HAP-1 (cell line): Measurements from ENCODE around the gene KLHDC7A.

Experiments
- DNase-seq, 2 experiments: peaks; one replicate each; pipeline ENCODE4 v3.0.0-alpha.2; 2016 to 2020; ENCODE audit warnings: low spot score in 2 of 2
- H3K27me3 ChIP-seq: fragments of 250-450 bp; sonication (Bioruptor Pico); 2 replicates; pipeline ENCODE4 v1.5.1; 2020; ENCODE audit warnings: low read depth, mild to moderate bottlenecking, moderate library complexity
- H3K36me3 ChIP-seq: fragments of 250-450 bp; sonication (Bioruptor Pico); replicated peaks from 2 replicates; pipeline ENCODE4 v1.5.1; 2020; ENCODE audit warnings: mild to moderate bottlenecking
- H3K4me1 ChIP-seq: fragments of 250-450 bp; sonication (Bioruptor Pico); 2 replicates; pipeline ENCODE4 v1.5.1; 2020; ENCODE audit warnings: mild to moderate bottlenecking
- H3K4me3 ChIP-seq: fragments of 250-450 bp; sonication (Bioruptor Pico); 2 replicates; pipeline ENCODE4 v1.5.1; 2020; ENCODE audit warnings: mild to moderate bottlenecking, moderate library complexity
- H3K9me3 ChIP-seq: fragments of 250-450 bp; sonication (Bioruptor Pico); 2 replicates; pipeline ENCODE4 v1.5.1; 2020; ENCODE audit warnings: mild to moderate bottlenecking, moderate library complexity
- in situ Hi-C: fragments of 300-500 bp; cut with MboI; formaldehyde crosslinking; loops from 3 replicates; pipeline ENCODE4 v1.14.3; 2020; ENCODE audit warnings: low sequenced_read_pairs, inconsistent platforms, mixed read lengths

KLHDC7A gene

DNA sequence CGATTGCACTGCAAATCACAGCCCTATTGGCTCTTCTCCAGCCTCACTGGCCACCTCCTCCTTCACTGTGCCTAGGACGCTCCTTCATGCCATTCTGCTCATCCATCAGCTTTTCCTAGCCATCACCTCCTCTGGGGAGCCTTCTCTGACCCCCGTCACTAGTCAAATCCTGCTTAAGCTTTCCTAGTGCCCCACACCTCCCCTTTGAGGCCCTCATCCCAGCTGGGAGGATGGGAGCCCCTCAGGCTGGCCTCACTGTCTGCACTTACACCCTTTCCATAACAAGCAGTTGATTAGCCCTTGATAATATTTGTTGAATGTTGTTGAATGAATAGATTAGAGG is 50.7 kb downstream of the KLHDC7A start:
- no peaks in the 10 kb centered on the region for H3K36me3 ChIP-seq

DNA sequence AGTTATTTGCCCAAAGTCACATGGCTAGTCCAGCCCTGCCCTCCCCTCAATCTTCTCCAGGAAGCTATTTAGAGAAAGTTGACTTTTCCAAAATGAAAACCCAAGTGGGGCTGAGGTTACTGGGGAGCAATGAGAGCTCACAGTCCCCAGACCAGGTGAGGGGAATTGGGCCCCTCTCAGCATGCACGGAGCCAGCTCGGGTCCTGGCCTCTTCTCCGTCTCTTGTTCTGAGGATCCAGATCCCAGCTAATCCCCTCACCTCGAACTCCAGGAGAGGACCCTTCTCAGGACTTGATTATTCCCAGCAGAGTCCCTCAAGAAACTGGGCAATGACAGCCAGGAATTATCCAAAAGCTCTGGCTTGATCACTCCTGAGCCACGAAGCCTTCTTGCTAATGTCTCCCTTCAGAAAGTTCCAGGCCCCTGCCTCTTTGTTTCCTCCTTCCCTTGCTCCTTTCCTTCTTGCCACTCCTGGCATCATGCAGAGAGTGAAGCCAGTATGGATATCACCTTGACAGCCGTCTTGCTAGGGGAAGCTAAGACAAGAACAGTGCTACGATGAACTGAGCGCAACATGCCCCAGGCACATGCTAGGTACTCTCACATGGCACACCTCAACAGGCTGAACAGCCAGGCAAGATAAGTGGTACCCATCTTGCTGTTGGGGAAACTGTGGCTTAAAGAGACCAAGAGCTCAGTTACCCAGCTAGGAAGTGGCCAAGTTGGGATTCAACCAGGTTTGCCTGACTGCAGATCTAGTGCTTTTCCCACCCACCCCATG is 51.9 kb downstream of the KLHDC7A start:
- Histone ChIP-seq H3K36me3 (no peaks in the 10 kb centered on the region), H3K4me3 (no peak overlapping the region), H3K27me3 (peaks cover 22% of the 10 kb centered on the region), H3K4me1 (no peaks in the 10 kb centered on the region), H3K9me3 (no peaks in the 10 kb centered on the region)
- no peak for DNase-seq
- in situ Hi-C loops = no loop called here

More for the DNA sequence above, 50.7 kb downstream of the KLHDC7A start:
- H3K27me3 ChIP-seq = peaks cover 17% of the 10 kb centered on the region
- H3K4me1 ChIP-seq = no peaks in the 10 kb centered on the region
- no peak for DNase-seq
- no peak overlapping the region for H3K4me3 ChIP-seq
- H3K9me3 ChIP-seq = no peaks in the 10 kb centered on the region
- in situ Hi-C loops = no loop called here

GRCh38 chr1:18533259-18533658 is 52.5 kb downstream of the KLHDC7A start:
- in situ Hi-C loops = no loop called here
- DNase-seq = no peak
- no peak overlapping the region for H3K4me3 ChIP-seq
- no peaks in the 10 kb centered on the region for H3K36me3 ChIP-seq
- no peaks in the 10 kb centered on the region for H3K9me3 ChIP-seq
- peaks cover 22% of the 10 kb centered on the region for H3K27me3 ChIP-seq
- no peaks in the 10 kb centered on the region for H3K4me1 ChIP-seq

DNA sequence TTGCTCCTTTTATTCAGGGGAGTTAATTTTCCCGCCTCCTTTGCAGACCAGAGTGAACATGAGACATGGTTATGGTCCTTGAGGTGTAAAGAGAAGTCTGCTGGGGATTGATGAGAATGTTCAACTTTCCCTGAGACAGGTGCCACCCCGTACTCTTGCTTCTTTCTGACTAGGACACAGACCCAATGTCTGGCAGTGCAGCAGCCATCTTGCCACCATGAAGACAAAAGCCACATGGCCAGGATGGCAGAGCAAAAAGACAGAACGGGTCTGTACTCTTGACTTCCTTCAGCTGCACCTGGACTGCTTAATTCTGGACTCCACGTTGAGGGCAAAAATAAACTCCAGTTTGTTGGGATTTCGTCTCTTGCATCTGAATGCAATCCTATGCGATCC is 54.1 kb downstream of the KLHDC7A start:
- in situ Hi-C loops = no loop called here
- Histone ChIP-seq H3K27me3 (peaks cover 28% of the 10 kb centered on the region), H3K4me1 (no peaks in the 10 kb centered on the region), H3K9me3 (no peaks in the 10 kb centered on the region), H3K36me3 (no peaks in the 10 kb centered on the region), H3K4me3 (no peak overlapping the region)
- no peak for DNase-seq
